Measurements from ENCODE around the gene MOCS1. TPM values are rescaled to one million over a fixed set of nuclear protein-coding genes. Genes with fewer than 3 reads are reported as not detected.

MOCS1 gene
- polyA plus RNA-seq, 6 donors from 2014 or later = 0.13 to 2.6 (median 0.42) TPM; not detected in 3

DNA sequence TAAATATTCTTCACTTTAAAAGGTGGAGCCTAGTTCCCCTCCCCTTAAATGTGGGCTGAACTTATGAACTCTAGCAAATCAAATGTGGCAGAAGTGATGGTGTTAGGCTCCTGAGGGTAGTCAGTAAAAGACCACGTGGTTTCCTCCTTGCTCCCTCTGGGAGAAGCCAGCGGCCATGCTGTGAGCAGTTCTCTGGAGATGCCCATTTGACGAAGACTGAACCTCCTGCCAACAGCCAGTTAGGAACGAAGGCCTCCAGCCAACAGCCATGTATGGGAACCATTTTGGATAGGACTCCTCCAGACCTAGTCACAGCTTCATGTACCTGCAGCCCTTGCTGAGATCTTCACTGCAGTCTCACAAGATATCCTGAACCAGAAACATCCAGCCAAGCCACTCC lies 7.6 kb upstream of the MOCS1 start:
- ATAC-seq (ENCODE audit: low read depth in 2 of 2) = no peak
- Mint-ChIP-seq H3K4me3 (no peak overlapping the region), H3K27me3 (peaks cover 28 to 35% (median 33%) of the 10 kb centered on the region in 3 donors)

DNA sequence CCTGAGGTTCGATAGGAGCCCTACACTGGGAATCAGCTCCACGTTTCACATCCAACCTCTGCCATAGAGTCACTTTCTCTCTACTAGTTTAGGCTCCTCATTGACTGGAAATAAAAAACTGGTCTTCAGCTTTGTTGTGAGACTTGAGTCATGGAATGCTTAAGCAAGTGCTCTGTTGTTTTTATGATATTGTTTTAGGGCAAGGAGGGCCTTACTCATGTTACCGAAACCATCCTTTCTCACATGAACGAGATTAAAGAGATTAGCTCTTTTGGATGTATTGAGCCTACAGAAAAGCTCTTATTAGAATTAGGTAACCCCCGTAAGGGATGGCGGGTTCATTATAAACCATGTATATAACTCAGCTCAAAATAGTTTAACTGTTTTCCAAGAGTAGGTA lies 6.9 kb upstream of the MOCS1 start:
- H3K9me3 Mint-ChIP-seq = no peaks in the 10 kb centered on the region
- ATAC-seq (ENCODE audit: low read depth in 2 of 2) = no peak
- H3K27ac Mint-ChIP-seq = no peak overlapping the region
- no peaks in the 10 kb centered on the region for H3K4me1 Mint-ChIP-seq
- no peak for DNase-seq
- no peaks in the 10 kb centered on the region for H3K36me3 Mint-ChIP-seq
- no peak overlapping the region for H3K4me3 Mint-ChIP-seq
- H3K27me3 Mint-ChIP-seq = peaks cover 28 to 42% (median 37%) of the 10 kb centered on the region in 3 donors

More for the DNA sequence above, 7.6 kb upstream of the MOCS1 start:
- H3K36me3 Mint-ChIP-seq = no peaks in the 10 kb centered on the region
- H3K4me1 Mint-ChIP-seq = no peaks in the 10 kb centered on the region
- DNase-seq = no peak
- no peak overlapping the region for H3K27ac Mint-ChIP-seq
- no peaks in the 10 kb centered on the region for H3K9me3 Mint-ChIP-seq

DNA sequence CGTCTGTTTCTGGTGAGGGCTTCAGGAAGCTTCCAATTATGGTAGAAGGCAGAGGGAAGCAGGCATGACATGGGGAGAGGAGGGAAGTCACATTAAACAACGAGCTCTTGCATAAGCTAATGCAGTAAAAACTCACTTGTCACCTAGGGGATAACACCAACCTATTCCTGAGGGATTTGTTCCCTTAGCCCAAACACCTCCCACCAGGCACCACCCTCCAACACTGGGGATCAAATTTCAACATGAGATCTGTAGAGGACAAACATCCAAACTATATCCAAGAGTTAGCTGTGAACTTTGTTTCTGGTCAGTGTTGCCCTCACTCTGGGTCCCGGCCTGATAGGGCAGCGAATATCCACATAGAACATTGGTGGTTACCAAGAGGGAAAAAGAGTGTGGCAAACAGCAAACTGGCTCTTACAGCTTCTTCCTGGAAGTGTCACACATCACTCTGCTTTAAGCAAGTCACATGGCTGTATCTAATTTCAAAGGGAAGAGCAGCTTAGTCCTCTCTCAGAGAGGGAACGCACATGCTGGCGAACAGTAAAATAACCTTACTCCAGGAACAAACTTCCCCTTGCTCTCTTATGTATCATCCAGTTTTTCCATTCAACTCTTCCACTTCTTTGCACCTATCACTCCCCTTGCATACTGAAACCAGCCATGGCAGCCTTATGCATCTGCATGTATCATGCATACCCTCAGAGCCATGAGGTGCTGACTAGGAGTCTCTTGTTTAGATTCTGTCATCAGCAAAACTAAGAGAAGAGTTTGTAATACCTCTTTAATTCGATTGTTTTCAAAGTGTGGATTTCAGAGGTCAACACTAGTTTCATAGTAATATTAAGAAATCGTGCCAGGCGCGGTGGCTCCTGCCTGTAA lies 4.8 kb upstream of the MOCS1 start:
- Mint-ChIP-seq H3K27ac (no peak overlapping the region), H3K27me3 (peaks cover 39 to 45% (median 44%) of the 10 kb centered on the region in 3 donors), H3K36me3 (no peaks in the 10 kb centered on the region), H3K4me3 (no peak overlapping the region), H3K9me3 (no peaks in the 10 kb centered on the region), H3K4me1 (peaks cover 0 to 2% (median under 1%) of the 10 kb centered on the region in 3 donors)
- ATAC-seq (ENCODE audit: low read depth in 2 of 2) (no peak), DNase-seq (no peak)

DNA sequence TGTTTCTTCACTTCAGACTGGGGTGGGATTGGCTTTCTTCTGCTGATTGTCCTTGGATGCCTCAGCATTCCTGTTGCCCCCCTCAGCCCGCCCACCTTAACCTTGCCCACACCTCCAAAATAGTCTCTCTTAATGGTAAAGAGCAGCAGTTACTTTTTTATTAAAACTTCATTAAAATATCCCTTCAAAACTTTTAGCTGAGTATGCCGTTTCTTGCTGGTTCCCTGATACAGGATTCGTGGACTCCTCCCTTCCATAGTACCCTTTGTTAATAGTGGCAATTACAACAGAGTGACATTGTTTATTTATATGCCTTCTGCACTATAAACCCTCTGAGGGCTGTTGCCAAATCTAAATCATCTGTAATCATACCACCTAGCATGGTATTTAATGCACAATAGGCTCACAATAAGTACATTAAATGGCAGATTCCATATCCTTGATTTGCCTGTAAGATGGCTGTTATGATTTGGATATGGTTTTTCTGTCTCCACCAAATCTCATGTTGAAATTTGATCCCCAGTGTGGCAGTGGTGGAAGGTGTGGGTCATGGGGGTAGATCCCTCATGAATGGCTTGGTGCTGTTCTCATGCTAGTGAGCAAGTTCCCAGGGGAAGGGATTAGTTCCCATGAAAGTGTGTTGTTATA lies 3.5 kb upstream of the MOCS1 start:
- Mint-ChIP-seq H3K36me3 (no peaks in the 10 kb centered on the region), H3K27ac (no peak overlapping the region), H3K27me3 (peaks cover 48 to 56% (median 50%) of the 10 kb centered on the region in 3 donors), H3K4me3 (no peak overlapping the region), H3K9me3 (no peaks in the 10 kb centered on the region), H3K4me1 (peaks cover 4 to 9% (median 7%) of the 10 kb centered on the region in 3 donors)
- DNase-seq = no peak
- ATAC-seq (ENCODE audit: low read depth in 2 of 2) = no peak

DNA sequence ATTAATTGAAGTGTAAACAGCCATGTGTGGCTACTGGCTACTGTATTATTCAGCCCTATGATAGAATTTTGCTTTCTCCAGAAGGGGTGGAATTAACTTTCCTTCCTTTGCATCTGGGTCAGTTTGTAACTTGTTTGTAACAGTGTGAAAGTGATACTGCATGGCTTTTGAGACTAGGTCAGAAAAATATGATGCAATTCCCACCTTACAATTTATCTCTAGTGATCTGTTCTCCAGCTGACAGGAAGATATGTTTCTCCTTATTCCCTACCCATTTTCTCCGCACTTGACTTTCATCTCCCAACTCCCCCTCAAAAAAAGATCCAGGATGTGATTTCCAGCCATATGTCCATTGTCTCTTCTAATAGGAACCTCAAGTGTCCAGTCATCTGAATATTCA lies 2.6 kb upstream of the MOCS1 start:
- Mint-ChIP-seq H3K36me3 (no peaks in the 10 kb centered on the region), H3K27ac (no peak overlapping the region), H3K4me3 (peak overlapping the region in 1 of 8 donors; percentile 0), H3K27me3 (peaks cover 50 to 64% (median 57%) of the 10 kb centered on the region in 3 donors), H3K4me1 (peaks cover 4 to 9% (median 7%) of the 10 kb centered on the region in 3 donors), H3K9me3 (peaks cover 0 to 2% (median 0%) of the 10 kb centered on the region in 7 donors)
- no peak for DNase-seq
- ATAC-seq (ENCODE audit: low read depth in 2 of 2) = no peak

DNA sequence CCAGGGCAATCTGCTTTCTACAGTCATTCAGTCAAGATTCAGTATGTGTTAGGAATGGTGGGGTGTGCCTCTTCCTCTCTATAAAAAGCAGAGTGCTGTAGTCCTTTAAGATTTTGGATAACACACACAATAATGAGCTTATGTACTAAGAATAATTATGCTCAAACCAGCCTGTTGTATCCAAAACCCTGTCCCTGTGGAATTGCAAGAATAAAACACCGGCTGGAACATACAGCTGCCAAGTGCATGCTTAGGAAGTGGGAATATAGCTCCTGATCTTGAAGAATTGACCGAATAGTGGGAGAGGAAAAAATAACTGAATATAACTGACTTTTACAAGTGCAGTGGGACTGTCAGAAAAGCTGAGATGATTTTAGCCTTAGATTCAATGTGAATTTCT lies 979 bp upstream of the MOCS1 start:
- Mint-ChIP-seq H3K4me3 (no peak overlapping the region), H3K9me3 (peaks cover 0 to 2% (median 0%) of the 10 kb centered on the region in 7 donors), H3K27ac (no peak overlapping the region), H3K27me3 (peaks cover 44 to 71% (median 63%) of the 10 kb centered on the region in 3 donors), H3K36me3 (no peaks in the 10 kb centered on the region), H3K4me1 (peaks cover 4 to 9% (median 7%) of the 10 kb centered on the region in 3 donors)
- no peak for DNase-seq
- no peak for ATAC-seq (ENCODE audit: low read depth in 2 of 2)

DNA sequence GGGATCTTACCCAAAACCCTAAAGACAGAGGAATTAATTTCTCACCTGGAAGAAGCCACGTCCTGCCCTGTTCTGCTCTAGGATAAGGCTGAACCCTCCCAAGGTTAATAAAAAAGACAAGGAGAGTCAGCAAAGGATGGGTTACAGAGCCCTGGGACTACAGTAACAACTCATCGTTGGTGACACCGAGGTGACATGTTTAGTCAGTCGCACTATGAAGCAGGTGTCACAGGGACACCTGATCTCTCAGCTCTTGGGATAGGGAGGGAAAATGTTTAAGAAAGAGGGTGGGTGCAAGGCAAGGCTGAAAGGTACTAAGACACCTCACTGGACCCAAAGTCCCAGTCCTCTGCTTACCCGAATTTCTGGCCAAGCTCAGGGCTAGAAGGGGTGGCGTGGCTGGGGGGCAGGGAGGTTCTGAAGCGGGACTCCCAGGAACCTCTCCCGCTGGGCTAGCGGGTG lies 562 bp downstream of the MOCS1 start:
- H3K36me3 Mint-ChIP-seq = no peaks in the 10 kb centered on the region
- H3K4me1 Mint-ChIP-seq = peaks cover 4 to 9% (median 7%) of the 10 kb centered on the region in 3 donors
- DNase-seq (no peak), ATAC-seq (ENCODE audit: low read depth in 2 of 2) (no peak)
- H3K27ac Mint-ChIP-seq = peak overlapping the region in 3 of 6 donors; percentile 47 to 66 (median 49)
- peaks cover 40 to 80% (median 66%) of the 10 kb centered on the region in 3 donors for H3K27me3 Mint-ChIP-seq
- peaks cover 0 to 2% (median 0%) of the 10 kb centered on the region in 7 donors for H3K9me3 Mint-ChIP-seq
- H3K4me3 Mint-ChIP-seq = peak overlapping the region; percentile 58 to 86 (median 74)

DNA sequence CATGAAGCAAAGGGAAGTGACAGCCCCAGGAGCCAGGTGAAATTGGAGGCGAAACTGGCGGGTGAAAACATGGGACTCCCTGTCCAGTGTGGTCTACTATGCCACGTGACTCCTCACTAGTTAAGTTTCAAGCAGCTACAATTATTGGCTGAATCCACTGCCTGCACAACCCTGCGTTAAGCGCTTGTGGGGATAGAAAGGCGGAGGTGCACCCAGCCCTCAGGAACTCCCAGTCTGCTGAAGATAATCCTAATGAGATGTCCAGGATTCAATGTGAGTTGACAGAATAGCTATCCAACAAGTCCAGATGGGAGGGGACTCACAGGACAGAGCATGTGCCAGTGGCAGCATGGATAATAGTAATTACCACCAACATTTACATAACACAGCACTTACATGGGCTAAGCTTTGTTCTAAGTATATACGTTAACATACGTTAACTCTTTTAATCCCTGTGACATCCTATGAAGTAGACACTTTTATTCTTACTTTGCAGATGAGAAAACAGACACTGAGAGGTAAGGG lies 1.8 kb downstream of the MOCS1 start:
- Mint-ChIP-seq H3K4me3 (no peak overlapping the region), H3K27ac (peak overlapping the region in 1 of 6 donors; percentile 3)

DNA sequence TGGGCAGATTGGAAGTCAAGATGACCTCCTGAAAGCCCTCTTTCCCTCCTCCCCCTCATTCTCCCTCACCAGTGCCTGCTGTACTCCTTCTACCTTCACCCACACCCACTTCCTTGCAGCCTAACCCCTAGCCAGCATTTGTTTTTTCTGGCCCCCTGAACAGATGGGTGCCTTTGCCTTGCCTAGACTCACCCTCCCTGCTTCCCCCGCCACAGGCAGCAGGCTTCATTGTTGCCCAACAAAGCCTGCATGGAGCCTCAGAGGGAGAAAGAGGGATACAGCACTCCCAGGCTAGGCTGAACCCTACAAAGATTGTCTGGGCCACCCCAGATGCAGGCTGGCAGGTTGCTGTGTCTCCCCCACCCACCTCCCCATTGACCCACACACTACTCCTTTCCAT lies 2.7 kb downstream of the MOCS1 start:
- no peak for DNase-seq
- Mint-ChIP-seq H3K4me1 (peaks cover 4 to 9% (median 7%) of the 10 kb centered on the region in 3 donors), H3K27ac (peak overlapping the region in 2 of 6 donors; percentile 60 to 79)

More for the DNA sequence above, 1.8 kb downstream of the MOCS1 start:
- peaks cover 0 to 2% (median 0%) of the 10 kb centered on the region in 7 donors for H3K9me3 Mint-ChIP-seq
- H3K36me3 Mint-ChIP-seq = no peaks in the 10 kb centered on the region
- H3K4me1 Mint-ChIP-seq = peaks cover 4 to 9% (median 7%) of the 10 kb centered on the region in 3 donors
- peaks cover 27 to 68% (median 58%) of the 10 kb centered on the region in 3 donors for H3K27me3 Mint-ChIP-seq
- no peak for DNase-seq
- ATAC-seq (ENCODE audit: low read depth in 2 of 2) = no peak

DNA sequence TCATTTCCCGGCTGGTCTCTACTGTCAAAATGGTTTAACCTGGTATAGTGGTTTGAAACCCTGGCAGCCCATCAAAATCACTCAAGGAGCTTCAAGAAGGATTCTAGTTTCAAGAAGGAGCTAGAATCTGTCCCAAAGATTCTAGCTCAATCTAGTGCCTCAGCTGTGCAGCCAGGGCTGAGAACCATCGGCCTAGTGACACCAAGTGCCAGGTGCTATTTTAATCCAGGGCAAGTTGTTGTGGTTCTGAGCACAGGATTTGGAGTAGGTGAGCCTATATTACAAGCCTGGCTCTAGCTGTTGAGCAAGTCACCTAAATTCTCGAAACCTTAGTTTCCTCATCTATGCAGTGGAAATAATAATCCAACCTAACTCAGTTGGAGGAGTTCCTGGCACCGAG lies 3.7 kb downstream of the MOCS1 start:
- Mint-ChIP-seq H3K4me1 (peaks cover 4 to 9% (median 7%) of the 10 kb centered on the region in 3 donors), H3K27me3 (peaks cover 19 to 49% (median 41%) of the 10 kb centered on the region in 3 donors), H3K36me3 (no peaks in the 10 kb centered on the region), H3K4me3 (no peak overlapping the region), H3K27ac (no peak overlapping the region), H3K9me3 (peaks cover 0 to 6% (median 0%) of the 10 kb centered on the region in 7 donors)
- DNase-seq (no peak), ATAC-seq (ENCODE audit: low read depth in 2 of 2) (no peak)

More for the DNA sequence above, 2.7 kb downstream of the MOCS1 start:
- Mint-ChIP-seq H3K4me3 (no peak overlapping the region), H3K36me3 (no peaks in the 10 kb centered on the region), H3K27me3 (peaks cover 21 to 59% (median 50%) of the 10 kb centered on the region in 3 donors), H3K9me3 (peaks cover 0 to 2% (median 0%) of the 10 kb centered on the region in 7 donors)
- no peak for ATAC-seq (ENCODE audit: low read depth in 2 of 2)

DNA sequence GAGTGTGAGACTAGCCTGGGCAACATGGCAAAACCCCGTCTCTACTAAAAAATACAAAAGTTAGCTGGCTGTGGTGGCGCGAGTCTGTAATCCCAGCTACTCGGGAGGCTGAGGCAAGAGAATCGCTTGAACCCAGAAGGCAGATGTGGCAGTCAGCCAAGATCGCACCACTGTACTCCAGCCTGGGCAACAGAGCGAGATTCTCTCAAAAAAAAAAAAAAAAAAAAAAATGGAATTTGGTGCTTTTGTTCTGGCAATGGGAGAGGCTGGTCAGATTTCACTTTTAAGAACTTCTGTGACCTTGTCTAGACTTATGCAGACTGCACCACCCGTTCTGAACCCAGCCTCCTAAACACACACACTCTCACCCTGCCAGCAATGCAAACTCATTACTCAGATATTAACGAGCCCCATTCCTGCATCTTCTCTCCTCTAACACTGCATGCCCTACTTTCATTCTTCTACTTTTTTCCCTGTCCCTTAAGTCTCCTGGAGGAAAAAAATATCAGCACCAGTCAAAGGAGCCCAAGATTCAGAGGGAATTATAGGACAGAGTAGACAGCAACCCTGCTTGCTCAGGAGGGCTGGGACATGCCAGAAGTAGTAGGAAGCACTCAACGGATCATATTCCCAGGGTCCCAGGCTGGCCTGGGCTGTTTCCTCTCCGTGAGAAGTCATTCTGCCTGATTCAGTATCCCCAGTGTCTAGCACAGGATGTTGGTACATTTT lies 4.4 kb downstream of the MOCS1 start:
- Mint-ChIP-seq H3K9me3 (peaks cover 0 to 6% (median 0%) of the 10 kb centered on the region in 7 donors), H3K27me3 (peaks cover 13 to 43% (median 35%) of the 10 kb centered on the region in 3 donors), H3K4me3 (peak overlapping the region in 1 of 8 donors; percentile 66), H3K4me1 (peaks cover 4 to 9% (median 7%) of the 10 kb centered on the region in 3 donors), H3K27ac (no peak overlapping the region), H3K36me3 (no peaks in the 10 kb centered on the region)
- no peak for DNase-seq
- no peak for ATAC-seq (ENCODE audit: low read depth in 2 of 2)

DNA sequence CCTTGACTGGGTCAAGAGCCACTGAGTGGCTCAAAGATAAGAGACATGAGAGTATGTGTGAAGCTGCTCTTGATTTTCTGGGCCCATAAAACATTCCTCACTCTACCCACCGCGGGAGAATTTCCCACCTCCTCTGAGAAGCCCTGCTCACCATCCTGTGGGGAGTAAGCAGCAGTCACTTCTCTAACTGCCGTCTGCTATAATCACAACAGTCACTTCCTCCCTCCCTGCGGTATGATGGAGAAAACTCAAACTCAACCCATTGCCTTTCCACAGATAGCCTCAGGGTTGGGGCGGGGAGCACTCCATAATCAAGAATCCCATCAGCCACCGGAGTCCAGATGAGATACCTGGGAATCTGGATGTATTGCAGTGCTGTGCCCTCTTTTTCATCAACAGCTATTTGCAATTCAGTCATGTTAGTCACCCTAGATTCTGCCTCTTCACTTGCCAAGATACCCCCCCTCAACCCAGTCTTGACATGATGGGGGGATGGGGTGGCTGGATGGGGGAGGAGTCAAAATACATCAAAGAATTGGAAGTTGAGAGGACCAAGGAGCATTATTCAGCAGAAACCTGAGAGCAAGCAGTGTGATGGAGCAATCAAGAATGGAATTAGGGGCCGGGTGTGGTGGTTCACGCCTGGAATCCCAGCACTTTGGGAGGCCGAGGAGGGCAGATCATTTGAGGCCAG lies 5.1 kb downstream of the MOCS1 start:
- Mint-ChIP-seq H3K9me3 (peaks cover 0 to 6% (median 0%) of the 10 kb centered on the region in 7 donors), H3K4me3 (no peak overlapping the region), H3K36me3 (no peaks in the 10 kb centered on the region), H3K4me1 (peaks cover 4 to 7% (median 7%) of the 10 kb centered on the region in 3 donors), H3K27me3 (peaks cover 13 to 42% (median 35%) of the 10 kb centered on the region in 3 donors), H3K27ac (peak overlapping the region in 1 of 6 donors; percentile 5)
- DNase-seq (no peak), ATAC-seq (ENCODE audit: low read depth in 2 of 2) (no peak)
